ENCODE results near the gene TTLL13. TPM values are rescaled to one million over a fixed set of nuclear protein-coding genes. Genes with fewer than 3 reads are reported as not detected.

The TTLL13 gene
- total RNA-seq, 4 donors from 2014 or later, result 0.27 TPM; not detected in 3

DNA sequence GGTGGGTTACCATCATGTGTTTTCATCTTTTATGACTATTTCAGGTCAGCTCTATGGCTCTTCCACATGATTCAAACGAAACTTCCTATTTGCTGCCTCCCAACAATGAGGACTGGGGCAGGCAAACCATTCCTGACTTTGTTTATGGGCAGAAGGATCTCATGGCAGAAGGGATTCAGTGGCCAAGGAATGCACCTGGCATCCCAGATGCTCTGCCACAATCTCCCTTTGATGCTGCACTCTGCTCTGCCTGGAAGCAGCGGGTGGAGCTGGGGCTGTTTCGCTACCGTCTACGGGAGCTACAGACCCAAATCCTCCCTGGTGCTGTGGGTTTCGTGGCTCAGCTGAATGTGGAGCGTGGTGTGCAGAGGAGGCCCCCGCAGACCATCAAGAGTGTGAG, 8.5 kb upstream of the TTLL13 start:
- no peak for DNase-seq
- Histone ChIP-seq H3K27ac (no peak overlapping the region), H3K27me3 (no peaks in the 10 kb centered on the region), H3K36me3 (peaks cover 0 to 20% (median 1%) of the 10 kb centered on the region in 4 donors), H3K9me3 (no peaks in the 10 kb centered on the region), H3K4me1 (no peaks in the 10 kb centered on the region), H3K4me3 (no peak overlapping the region)
- 88 to 96% methylated on average over 1 to 8 of the region's 8 CpGs for WGBS, 2 donors (ENCODE audit: low coverage in 1 of 2)
- in situ Hi-C loops (cut with MboI; ENCODE audit: low pct_ligation_motif_present in 1 of 4, low pct_unique_long_range_greater_than_20kb in 1 of 4, low sequenced_read_pairs in 3 of 4) (no loop called here), intact Hi-C loops (cut with DNase I; ENCODE audit: low total_unique reads) (no loop called here)
- TF ChIP-seq POLR2A (IDR thresholded peaks at IDR 0.05) (no peak), CTCF (IDR thresholded peaks at IDR 0.05) (no peak), EP300 (IDR thresholded peaks at IDR 0.05; ENCODE audit: low read depth) (no peak), POLR2AphosphoS5 (IDR thresholded peaks at IDR 0.05) (no peak)

DNA sequence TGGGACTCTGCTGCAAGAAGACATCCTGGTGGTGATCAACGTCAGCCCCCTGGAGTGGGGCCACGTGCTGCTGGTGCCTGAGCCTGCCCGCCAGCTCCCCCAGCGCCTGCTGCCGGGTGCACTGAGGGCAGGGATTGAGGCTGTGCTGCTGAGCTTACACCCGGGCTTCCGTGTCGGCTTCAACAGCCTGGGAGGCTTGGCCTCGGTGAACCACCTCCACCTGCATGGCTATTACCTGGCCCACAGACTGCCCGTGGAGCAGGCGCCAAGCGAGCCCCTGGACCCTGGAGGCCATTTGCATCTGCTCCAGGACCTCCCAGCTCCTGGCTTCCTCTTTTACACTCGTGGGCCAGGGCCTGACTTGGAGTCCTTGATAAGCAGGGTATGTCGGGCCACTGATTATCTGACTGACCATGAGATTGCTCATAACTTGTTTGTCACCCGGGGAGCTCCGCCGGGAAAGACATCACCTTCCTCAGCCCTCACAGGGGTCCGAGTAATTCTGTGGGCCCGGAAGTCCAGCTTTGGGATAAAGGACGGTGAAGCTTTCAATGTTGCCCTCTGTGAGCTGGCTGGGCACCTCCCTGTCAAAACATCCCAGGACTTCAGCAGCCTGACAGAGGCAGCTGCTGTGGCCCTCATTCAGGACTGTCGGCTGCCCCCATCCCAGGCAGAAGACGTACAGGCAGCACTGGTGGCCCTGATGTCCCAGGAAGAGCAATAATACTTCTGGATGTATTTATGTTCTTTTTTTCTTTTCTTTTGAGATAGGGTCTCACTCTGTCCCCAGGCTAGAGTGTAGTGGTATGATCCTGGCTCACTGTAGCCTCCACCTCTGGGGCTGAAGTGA, 7.8 kb upstream of the TTLL13 start:
- Histone ChIP-seq H3K27ac (no peak overlapping the region), H3K9me3 (no peaks in the 10 kb centered on the region), H3K4me1 (no peaks in the 10 kb centered on the region), H3K4me3 (no peak overlapping the region), H3K36me3 (peaks cover 0 to 20% (median 1%) of the 10 kb centered on the region in 4 donors), H3K27me3 (no peaks in the 10 kb centered on the region)
- in situ Hi-C loops (cut with MboI; ENCODE audit: low pct_ligation_motif_present in 1 of 4, low pct_unique_long_range_greater_than_20kb in 1 of 4, low sequenced_read_pairs in 3 of 4), result no loop called here
- WGBS, 2 donors (ENCODE audit: low coverage in 1 of 2), result 85% methylated on average over 20 of the region's 22 CpGs; no CpG with 5 or more reads in 1 of the 2 donors
- intact Hi-C loops (cut with DNase I; ENCODE audit: low total_unique reads), result no loop called here
- DNase-seq, result no peak
- TF ChIP-seq EP300 (IDR thresholded peaks at IDR 0.05; ENCODE audit: low read depth) (no peak), POLR2A (IDR thresholded peaks at IDR 0.05) (no peak), CTCF (IDR thresholded peaks at IDR 0.05) (no peak), POLR2AphosphoS5 (IDR thresholded peaks at IDR 0.05) (no peak)

GRCh38 chr15:90243943-90244639, 5.3 kb upstream of the TTLL13 start:
- H3K27me3 ChIP-seq, result no peaks in the 10 kb centered on the region
- H3K27ac ChIP-seq, result no peak overlapping the region
- H3K9me3 ChIP-seq, result no peaks in the 10 kb centered on the region
- WGBS, 2 donors (ENCODE audit: low coverage in 1 of 2), result 78 to 89% methylated on average over 7 to 10 of the region's 10 CpGs
- intact Hi-C loops (cut with DNase I; ENCODE audit: low total_unique reads) (no loop called here), in situ Hi-C loops (cut with MboI; ENCODE audit: low pct_ligation_motif_present in 1 of 4, low pct_unique_long_range_greater_than_20kb in 1 of 4, low sequenced_read_pairs in 3 of 4) (no loop called here)
- H3K4me3 ChIP-seq, result no peak overlapping the region
- peaks cover 0 to 5% (median 0%) of the 10 kb centered on the region in 4 donors for H3K4me1 ChIP-seq
- peaks cover 0 to 7% (median 0%) of the 10 kb centered on the region in 4 donors for H3K36me3 ChIP-seq
- DNase-seq, result no peak
- TF ChIP-seq POLR2AphosphoS5 (IDR thresholded peaks at IDR 0.05), result no peak
- no peak for TF ChIP-seq POLR2A (IDR thresholded peaks at IDR 0.05)
- TF ChIP-seq CTCF (IDR thresholded peaks at IDR 0.05), result no peak
- no peak for TF ChIP-seq EP300 (IDR thresholded peaks at IDR 0.05; ENCODE audit: low read depth)

DNA sequence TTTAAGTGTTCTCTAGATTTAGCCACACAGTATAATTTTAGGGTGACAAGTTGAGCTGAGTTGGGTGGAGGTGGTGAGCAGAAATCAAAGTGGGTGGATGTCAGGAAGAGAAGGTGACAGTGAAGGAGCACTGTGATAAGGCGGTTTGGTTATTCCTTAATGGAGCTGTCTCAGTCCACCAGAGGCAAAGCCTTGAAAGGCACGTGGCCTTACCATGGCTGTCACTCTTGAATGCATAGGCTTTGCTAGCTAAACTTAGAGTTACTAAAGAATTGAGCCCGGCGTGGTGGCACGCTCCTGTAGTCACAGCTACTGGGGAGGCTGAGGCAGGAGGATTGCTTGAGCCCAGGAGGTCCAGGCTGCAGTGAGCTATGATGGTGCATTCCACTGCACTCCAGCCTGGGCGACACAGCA, 560 bp upstream of the TTLL13 start:
- no peak for DNase-seq
- no peaks in the 10 kb centered on the region for H3K9me3 ChIP-seq
- peak overlapping the region; percentile 32 to 71 (median 64) for H3K27ac ChIP-seq
- H3K4me3 ChIP-seq, result peak overlapping the region in 3 of 4 donors; percentile 45 to 89 (median 47)
- in situ Hi-C loops (cut with MboI; ENCODE audit: low pct_ligation_motif_present in 1 of 4, low pct_unique_long_range_greater_than_20kb in 1 of 4, low sequenced_read_pairs in 3 of 4) (no loop called here), intact Hi-C loops (cut with DNase I; ENCODE audit: low total_unique reads) (no loop called here)
- no peak for TF ChIP-seq CTCF (IDR thresholded peaks at IDR 0.05)
- TF ChIP-seq EP300 (IDR thresholded peaks at IDR 0.05; ENCODE audit: low read depth), result no peak
- no peak for TF ChIP-seq POLR2A (IDR thresholded peaks at IDR 0.05)
- no peak for TF ChIP-seq POLR2AphosphoS5 (IDR thresholded peaks at IDR 0.05)
- 73 to 80% methylated on average over 1 to 6 of the region's 6 CpGs for WGBS, 2 donors (ENCODE audit: low coverage in 1 of 2)
- H3K36me3 ChIP-seq, result no peaks in the 10 kb centered on the region
- peaks cover 0 to 23% (median 7%) of the 10 kb centered on the region in 4 donors for H3K4me1 ChIP-seq
- H3K27me3 ChIP-seq, result no peaks in the 10 kb centered on the region
